HEK293 (cell line): ENCODE data around the gene APCDD1.

ENCODE experiments used
- CTCF ChIP-seq: fragments of 450-650 bp; formaldehyde crosslinking; IDR thresholded peaks from 2 replicates; pipeline ENCODE4 v1.5.1; 2016; ENCODE audit warnings: missing biosample characterization, missing genetic modification characterization
- PRDM4 ChIP-seq: fragments of 450-650 bp; formaldehyde crosslinking; IDR thresholded peaks from 2 replicates; pipeline ENCODE4 v1.5.1; 2017; ENCODE audit warnings: missing biosample characterization, missing genetic modification characterization
- ZBTB20 ChIP-seq: fragments of 450-650 bp; formaldehyde crosslinking; IDR thresholded peaks from 2 replicates; pipeline ENCODE4 v1.5.1; 2016; ENCODE audit warnings: missing biosample characterization, missing genetic modification characterization
- ZNF133 ChIP-seq: fragments of 450-650 bp; formaldehyde crosslinking; IDR thresholded peaks from 2 replicates; pipeline ENCODE4 v1.5.1; 2016; ENCODE audit warnings: missing biosample characterization, missing genetic modification characterization
- ZNF239 ChIP-seq: fragments of 450-650 bp; formaldehyde crosslinking; IDR thresholded peaks from 2 replicates; pipeline ENCODE4 v1.5.1; 2016; ENCODE audit warnings: missing biosample characterization, missing genetic modification characterization
- ZNF248 ChIP-seq: fragments of 450-650 bp; formaldehyde crosslinking; IDR thresholded peaks from 2 replicates; pipeline ENCODE4 v1.5.1; 2017; ENCODE audit warnings: missing biosample characterization, missing genetic modification characterization
- ZNF521 ChIP-seq: fragments of 450-650 bp; formaldehyde crosslinking; IDR thresholded peaks from 2 replicates; pipeline ENCODE4 v1.5.1; 2017; ENCODE audit warnings: missing biosample characterization, mild to moderate bottlenecking, missing genetic modification characterization
- ZNF654 ChIP-seq: fragments of 450-650 bp; formaldehyde crosslinking; IDR thresholded peaks from 2 replicates; pipeline ENCODE4 v1.5.1; 2016; ENCODE audit warnings: low read depth, missing biosample characterization, missing genetic modification characterization
- ZSCAN18 ChIP-seq: fragments of 450-650 bp; formaldehyde crosslinking; IDR thresholded peaks from 2 replicates; pipeline ENCODE4 v1.5.1; 2016; ENCODE audit warnings: missing biosample characterization, missing genetic modification characterization

GRCh38 chr18:10495936-10496335, 41.5 kb downstream of the APCDD1 start:
- no peak for TF ChIP-seq CTCF (tag by site-specific recombination)
- no peak for TF ChIP-seq PRDM4 (tag by site-specific recombination)
- no peak for TF ChIP-seq ZSCAN18
- no peak for TF ChIP-seq ZNF248
- no peak for TF ChIP-seq ZNF133 (tag by site-specific recombination)
- no peak for TF ChIP-seq ZNF654 (tag by site-specific recombination)
- no peak for TF ChIP-seq ZNF521 (tag by site-specific recombination)
- no peak for TF ChIP-seq ZNF239 (tag by site-specific recombination)
- TF ChIP-seq ZBTB20 (tag by site-specific recombination), result no peak
